ENCODE data around the gene NETO1. TPM values are rescaled to one million over a fixed set of nuclear protein-coding genes. Genes with fewer than 3 reads are reported as not detected.

The NETO1 gene
- polyA plus RNA-seq, 1 of the 3 experiments (the other 2 are of a cell fraction), result not detected

- TF ChIP-seq, protein P1, sequence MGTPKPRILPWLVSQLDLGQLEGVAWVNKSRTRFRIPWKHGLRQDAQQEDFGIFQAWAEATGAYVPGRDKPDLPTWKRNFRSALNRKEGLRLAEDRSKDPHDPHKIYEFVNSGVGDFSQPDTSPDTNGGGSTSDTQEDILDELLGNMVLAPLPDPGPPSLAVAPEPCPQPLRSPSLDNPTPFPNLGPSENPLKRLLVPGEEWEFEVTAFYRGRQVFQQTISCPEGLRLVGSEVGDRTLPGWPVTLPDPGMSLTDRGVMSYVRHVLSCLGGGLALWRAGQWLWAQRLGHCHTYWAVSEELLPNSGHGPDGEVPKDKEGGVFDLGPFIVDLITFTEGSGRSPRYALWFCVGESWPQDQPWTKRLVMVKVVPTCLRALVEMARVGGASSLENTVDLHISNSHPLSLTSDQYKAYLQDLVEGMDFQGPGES (IDR thresholded peaks at IDR 0.05; ENCODE audit: low read depth, low read length), result no peak
- TF ChIP-seq, protein P2, sequence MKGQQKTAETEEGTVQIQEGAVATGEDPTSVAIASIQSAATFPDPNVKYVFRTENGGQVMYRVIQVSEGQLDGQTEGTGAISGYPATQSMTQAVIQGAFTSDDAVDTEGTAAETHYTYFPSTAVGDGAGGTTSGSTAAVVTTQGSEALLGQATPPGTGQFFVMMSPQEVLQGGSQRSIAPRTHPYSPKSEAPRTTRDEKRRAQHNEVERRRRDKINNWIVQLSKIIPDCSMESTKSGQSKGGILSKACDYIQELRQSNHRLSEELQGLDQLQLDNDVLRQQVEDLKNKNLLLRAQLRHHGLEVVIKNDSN (IDR thresholded peaks at IDR 0.05; ENCODE audit: borderline replicate concordance, low read depth), result no peak
- TF ChIP-seq, protein P3, sequence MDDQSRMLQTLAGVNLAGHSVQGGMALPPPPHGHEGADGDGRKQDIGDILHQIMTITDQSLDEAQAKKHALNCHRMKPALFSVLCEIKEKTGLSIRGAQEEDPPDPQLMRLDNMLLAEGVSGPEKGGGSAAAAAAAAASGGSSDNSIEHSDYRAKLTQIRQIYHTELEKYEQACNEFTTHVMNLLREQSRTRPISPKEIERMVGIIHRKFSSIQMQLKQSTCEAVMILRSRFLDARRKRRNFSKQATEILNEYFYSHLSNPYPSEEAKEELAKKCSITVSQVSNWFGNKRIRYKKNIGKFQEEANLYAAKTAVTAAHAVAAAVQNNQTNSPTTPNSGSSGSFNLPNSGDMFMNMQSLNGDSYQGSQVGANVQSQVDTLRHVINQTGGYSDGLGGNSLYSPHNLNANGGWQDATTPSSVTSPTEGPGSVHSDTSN (IDR thresholded peaks at IDR 0.05), result no peak
- TF ChIP-seq MAX (IDR thresholded peaks at IDR 0.05; ENCODE audit: low read depth) (no peak), USF2 (IDR thresholded peaks at IDR 0.05; ENCODE audit: borderline replicate concordance, low read depth, low read length) (no peak), RAD21 (IDR thresholded peaks at IDR 0.05; ENCODE audit: low read length) (no peak)
Observed at GRCh38 chr18:72819050-72819449, 48.7 kb downstream of the NETO1 start (continued).

GRCh38 chr18:72811047-72811446, 56.7 kb downstream of the NETO1 start:
- no peak for DNase-seq
- no peaks in the 10 kb centered on the region for H3K9me3 ChIP-seq
- TF ChIP-seq, protein P1 (IDR thresholded peaks at IDR 0.05; ENCODE audit: low read depth, low read length), result no peak
- TF ChIP-seq RAD21 (IDR thresholded peaks at IDR 0.05; ENCODE audit: low read length) (no peak), EP300 (IDR thresholded peaks at IDR 0.05; ENCODE audit: borderline replicate concordance in 1 of 2, low read depth in 1 of 2, low read length in 1 of 2) (no peak), FOXJ3 (CRISPR knock-in tag; IDR thresholded peaks at IDR 0.05) (no peak), ELF1 (IDR thresholded peaks at IDR 0.05) (no peak), ZBTB33 (IDR thresholded peaks at IDR 0.05; ENCODE audit: borderline replicate concordance, low read depth) (no peak), RFX5 (IDR thresholded peaks at IDR 0.05; ENCODE audit: low read length) (no peak)
- ChIA-PET CTCF (no interaction called here), POLR2A (no interaction called here)
- H3K79me2 ChIP-seq (ENCODE audit: insufficient read depth), result no peaks in the 10 kb centered on the region
- H2AFZ ChIP-seq (ENCODE audit: low read depth), result no peak overlapping the region
- no peak overlapping the region for H3K27ac ChIP-seq (ENCODE audit: low read depth in 2 of 2, low read length in 1 of 2)
- no peak overlapping the region for H3K4me3 ChIP-seq (ENCODE audit: low read depth in 2 of 2, low read length in 1 of 2)
- H3F3A ChIP-seq (replicated peaks; ENCODE audit: insufficient read depth), result no peaks in the 10 kb centered on the region
- no peak overlapping the region for H3K4me2 ChIP-seq
- WGBS (ENCODE audit: low lambda C conversion rate), result 5% methylated on average over 7 of the region's 7 CpGs
- no peak overlapping the region for H3K9ac ChIP-seq
- no peaks in the 10 kb centered on the region for H3K9me2 ChIP-seq
- no peaks in the 10 kb centered on the region for H3K36me3 ChIP-seq (replicated peaks in 1 of 2; ENCODE audit: control insufficient read depth in 1 of 2, insufficient read depth in 2 of 2, low read length in 1 of 2)
- no peaks in the 10 kb centered on the region for H4K20me1 ChIP-seq (ENCODE audit: insufficient read depth)
- no peaks in the 10 kb centered on the region for H3K4me1 ChIP-seq (ENCODE audit: control insufficient read depth in 1 of 2, insufficient read depth in 2 of 2, low read depth in 1 of 2, low read length in 1 of 2)
- no peaks in the 10 kb centered on the region for H3K27me3 ChIP-seq (ENCODE audit: insufficient read depth)
